B cell (primary cell): ENCODE results near the gene PARN. TPM values are rescaled to one million over a fixed set of nuclear protein-coding genes. Genes with fewer than 3 reads are reported as not detected.

Experiments used
- ATAC-seq: fragments of 200-7000 bp; cut with Tn5 transposase; one replicate; pipeline ENCODE4 v1.10.0; 2021; ENCODE audit warnings: low read depth, mild to moderate bottlenecking, moderate number of reproducible peaks, moderate library complexity
- CTCF ChIA-PET: fragments of 350-600 bp; sonication (Branson Sonifier 250); formaldehyde crosslinking; loops from one replicate; lab custom pipeline; 2021; ENCODE audit warnings: antibody characterized with exemption, inconsistent platforms; lab: Charles Lee
- POLR2A ChIA-PET: fragments of 350-600 bp; sonication (Branson Sonifier 250); formaldehyde crosslinking; loops from one replicate; lab custom pipeline; 2021; ENCODE audit warnings: antibody characterized with exemption; lab: Charles Lee
- DNase-seq: peaks from one replicate; pipeline ENCODE4 v3.0.0; 2013
- H2AFZ ChIP-seq: 2 replicates; pipeline ENCODE4 v1.6.1; 2012; ENCODE audit warnings: mild to moderate bottlenecking, low read depth, low read length; ENCODE audit not compliant: insufficient read depth, poor library complexity, severe bottlenecking
- H3K27ac ChIP-seq, 2 donors: 1 replicate in 1 of 2; 2 replicates in 1 of 2; pipeline ENCODE4 v1.5.1; 2012 to 2013; ENCODE audit warnings: low read length in 2 of 2, mild to moderate bottlenecking in 2 of 2, moderate library complexity in 1 of 2
- H3K27me3 ChIP-seq, 4 experiments: fragments of 200-600 bp in 1 of 4; sonication (generic) in 1 of 4; replicated peaks in 1 of 4; 1 replicate in 2 of 4; 2 replicates in 2 of 4; pipeline versions ENCODE4 v1.6.1 to v1.7.0; 2013 to 2016; ENCODE audit warnings: low read length in 3 of 4, mild to moderate bottlenecking in 2 of 4, mixed read lengths in 1 of 4, moderate library complexity in 1 of 4; ENCODE audit not compliant: insufficient read depth in 4 of 4, control insufficient read depth in 3 of 4; ENCODE audit errors: control extremely low read depth in 1 of 4
- H3K36me3 ChIP-seq, 2 experiments: replicated peaks in 1 of 2; 1 replicate in 1 of 2; 2 replicates in 1 of 2; pipeline versions ENCODE4 v1.6.1 to v1.7.1; 2013; ENCODE audit warnings: low read length in 1 of 2; ENCODE audit not compliant: insufficient read depth in 2 of 2, control insufficient read depth in 1 of 2; ENCODE audit errors: control extremely low read depth in 1 of 2, extremely low read depth in 1 of 2
- H3K4me1 ChIP-seq, 2 donors: fragments of 200-600 bp in 1 of 2; sonication (generic) in 1 of 2; 1 replicate in 1 of 2; 2 replicates in 1 of 2; pipeline versions ENCODE4 v1.5.1 to v1.6.1; 2013 to 2017; ENCODE audit warnings: low read length in 2 of 2; ENCODE audit not compliant: control insufficient read depth in 2 of 2, insufficient read depth in 2 of 2
- H3K4me2 ChIP-seq: replicated peaks from 2 replicates; pipeline ENCODE3; 2012; ENCODE audit warnings: mild to moderate bottlenecking, low read depth, low read length; ENCODE audit not compliant: poor library complexity, severe bottlenecking
- H3K4me3 ChIP-seq, 5 experiments: fragments of 200-600 bp in 1 of 5; sonication (generic) in 1 of 5; 1 replicate in 3 of 5; 2 replicates in 2 of 5; pipeline versions ENCODE4 v1.5.1 to v1.7.0; 2011 to 2016; ENCODE audit warnings: low read length in 4 of 5, mild to moderate bottlenecking in 4 of 5, low read depth in 2 of 5, control low read depth in 1 of 5, moderate library complexity in 1 of 5; ENCODE audit not compliant: insufficient read depth in 1 of 5; ENCODE audit errors: control extremely low read depth in 1 of 5, extremely low read depth in 1 of 5
- H3K79me2 ChIP-seq: fragments of 200-600 bp; sonication (generic); one replicate; pipeline ENCODE4 v1.6.0; 2016; ENCODE audit warnings: low read length; ENCODE audit not compliant: control insufficient read depth, insufficient read depth
- H3K9ac ChIP-seq: fragments of 200-600 bp; sonication (generic); 2 replicates; pipeline ENCODE4 v1.6.1; 2017; ENCODE audit warnings: mild to moderate bottlenecking, low read length, moderate library complexity
- H3K9me3 ChIP-seq, 3 donors: one replicate each; pipeline versions ENCODE4 v1.6.1 to v1.7.1; 2013; ENCODE audit warnings: low read length in 2 of 3; ENCODE audit not compliant: control insufficient read depth in 2 of 3, insufficient read depth in 1 of 3; ENCODE audit errors: control extremely low read depth in 1 of 3
- H4K20me1 ChIP-seq: 2 replicates; pipeline ENCODE4 v1.6.0; 2012; ENCODE audit warnings: mild to moderate bottlenecking, low read length; ENCODE audit not compliant: insufficient read depth, control insufficient read depth, poor library complexity, severe bottlenecking
- H3K27ac Mint-ChIP-seq: one replicate; pipeline ENCODE4 v1.8.0; 2021; ENCODE audit warnings: mixed read lengths
- H3K27me3 Mint-ChIP-seq: one replicate; pipeline ENCODE4 v1.8.0; 2021; ENCODE audit warnings: mixed read lengths
- H3K4me1 Mint-ChIP-seq: one replicate; pipeline ENCODE4 v1.8.0; 2021; ENCODE audit warnings: mixed read lengths
- H3K4me3 Mint-ChIP-seq: one replicate; pipeline ENCODE4 v1.8.0; 2021; ENCODE audit warnings: mixed read lengths
- H3K9me3 Mint-ChIP-seq: one replicate; pipeline ENCODE4 v1.8.0; 2022; ENCODE audit warnings: mixed read lengths; ENCODE audit not compliant: insufficient read depth
- CTCF ChIP-seq: fragments of 200-600 bp; IDR thresholded peaks from one replicate; pipeline ENCODE4 v1.8.0; 2022; ENCODE audit warnings: antibody characterized with exemption, mild to moderate bottlenecking
- EZH2 ChIP-seq: IDR thresholded peaks from 2 replicates; pipeline ENCODE4 v1.6.1; 2012; ENCODE audit warnings: borderline replicate concordance, low read depth, mild to moderate bottlenecking, moderate library complexity, low read length; ENCODE audit not compliant: insufficient read depth, poor library complexity, severe bottlenecking
- WGBS: methylation state at CpG from one replicate; pipeline ENCODE4 v1.1.5; 2013; ENCODE audit warnings: missing lambda C conversion rate; ENCODE audit not compliant: insufficient coverage; 5-methylcytosine and 5-hydroxymethylcytosine counted together
- intact Hi-C: fragments of 100-400 bp; cut with micrococcal nuclease; formaldehyde crosslinking; loops from one replicate; pipeline ENCODE4 v1.10.0; 2022
- polyA plus RNA-seq: library from polyadenylated mRNA; depleted of rRNA; stranded (reverse); fragments of >200 nt; gene quantifications from 2 replicates; pipeline ENCODE4 v1.2.3, GENCODE V29; 2012
- total RNA-seq, 2 donors: library from RNA; stranded (reverse); fragments of 120-200 nt in 1 of 2; gene quantifications; 1 replicate in 1 of 2; 2 replicates in 1 of 2; pipeline versions ENCODE4 v1.2.3 to v1.2.4, GENCODE V29; 2013 to 2022

Gene PARN
- total and polyA plus RNA-seq, 2 donors (not counting 1 experiment from before 2014, with no cell fraction given), result 25.3 to 62.2 TPM

- Histone ChIP-seq H3K9ac (no peak overlapping the region), H2AFZ (no peak overlapping the region), H3K79me2 (peaks cover 14% of the 10 kb centered on the region), H3K27ac (no peak overlapping the region), H3K4me3 (no peak overlapping the region), H3K9me3 (no peaks in the 10 kb centered on the region), H3K4me2 (no peak overlapping the region), H3K27me3 (no peaks in the 10 kb centered on the region), H3K4me1 (peaks cover 0 to 4% of the 10 kb centered on the region in 2 donors), H3K36me3 (peaks cover 0 to 15% of the 10 kb centered on the region in 2 experiments), H4K20me1 (peaks cover 17% of the 10 kb centered on the region)
- no peaks in the 10 kb centered on the region for H3K27me3 Mint-ChIP-seq
- 95% methylated on average over 12 of the region's 18 CpGs for WGBS
- no peak overlapping the region for H3K27ac Mint-ChIP-seq
- H3K4me1 Mint-ChIP-seq, result peaks cover 13% of the 10 kb centered on the region
- DNase-seq (no peak), ATAC-seq (no peak)
- no peak overlapping the region for H3K4me3 Mint-ChIP-seq
- ChIA-PET CTCF (no interaction called here), POLR2A (no interaction called here)
- no peaks in the 10 kb centered on the region for H3K9me3 Mint-ChIP-seq
- intact Hi-C loops, result no loop called here
- no peak for TF ChIP-seq CTCF
- no peak for TF ChIP-seq EZH2
These were observed 134.6 kb downstream of the PARN start for GRCh38 chr16:14495213-14496046.

DNA sequence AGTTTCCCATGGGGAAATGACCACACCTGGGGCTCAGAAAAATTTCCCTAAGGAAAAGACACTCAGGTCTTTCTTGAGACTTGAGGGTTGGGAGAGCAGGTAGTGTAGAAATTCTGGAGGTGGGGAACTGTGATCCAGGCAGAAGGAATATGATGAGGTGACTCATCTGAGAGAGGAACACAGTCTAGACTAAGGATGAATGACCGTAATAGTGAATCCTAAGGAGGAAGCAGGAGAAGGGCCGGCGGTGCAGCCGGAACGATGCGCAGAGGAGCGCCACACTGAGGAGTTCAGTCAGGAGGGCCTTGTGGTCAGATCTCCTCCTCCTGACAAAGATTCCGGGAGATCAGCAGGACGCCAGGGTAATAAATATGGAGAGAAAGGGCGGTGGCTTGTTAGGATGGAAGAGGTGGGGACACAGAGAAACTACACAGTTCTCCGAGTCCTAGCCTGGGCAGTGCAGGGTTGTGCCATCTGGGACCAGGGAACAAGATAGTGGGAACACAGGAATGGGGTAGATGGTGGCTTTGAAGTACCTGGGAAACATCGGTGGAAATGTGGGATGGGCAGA is 135.6 kb downstream of the PARN start:
- Mint-ChIP-seq H3K27me3 (no peaks in the 10 kb centered on the region), H3K4me1 (peaks cover 13% of the 10 kb centered on the region), H3K4me3 (no peak overlapping the region), H3K27ac (no peak overlapping the region), H3K9me3 (no peaks in the 10 kb centered on the region)
- POLR2A ChIA-PET, result no interaction called here
- peaks cover 14% of the 10 kb centered on the region for H3K79me2 ChIP-seq
- H3K9me3 ChIP-seq, result no peaks in the 10 kb centered on the region
- H3K9ac ChIP-seq, result no peak overlapping the region
- no peak for DNase-seq
- H4K20me1 ChIP-seq, result peaks cover 17% of the 10 kb centered on the region
- no peaks in the 10 kb centered on the region for H3K27me3 ChIP-seq
- no peak overlapping the region for H3K4me3 ChIP-seq
- intact Hi-C loops, result no loop called here
- H3K4me2 ChIP-seq, result no peak overlapping the region
- TF ChIP-seq EZH2 (no peak), CTCF (no peak)
- H3K4me1 ChIP-seq, result peaks cover 0 to 4% of the 10 kb centered on the region in 2 donors
- peaks cover 0 to 15% of the 10 kb centered on the region in 2 experiments for H3K36me3 ChIP-seq
- WGBS, result 95% methylated on average over 10 of the region's 12 CpGs
- H2AFZ ChIP-seq, result no peak overlapping the region
- no peak for ATAC-seq
- H3K27ac ChIP-seq, result no peak overlapping the region
- CTCF ChIA-PET, result no interaction called here
